ENCODE data around the gene CCDC33.

The CCDC33 gene

GRCh38 chr15:74320352-74321247 is 84.5 kb downstream of the CCDC33 start (continued):
- TF ChIP-seq CTCF (tag by site-specific recombination; IDR thresholded peaks at IDR 0.05) (peak; percentile 72), TRIM28 (IDR thresholded peaks at IDR 0.05; ENCODE audit: borderline replicate concordance, low read length) (peak; percentile 90; the same call in 1 of the 2 replicates), GLIS1 (tag by site-specific recombination; IDR thresholded peaks at IDR 0.05) (peak; percentile 90), PATZ1 (tag by site-specific recombination; IDR thresholded peaks at IDR 0.05) (peak; percentile 38; the same call in 1 of the 2 replicates), PRDM10 (tag by site-specific recombination; IDR thresholded peaks at IDR 0.05) (no peak), WT1 (tag by site-specific recombination; IDR thresholded peaks at IDR 0.05) (0 out of 2 replicates have a peak, but pooled peaks have one; percentile 22), MYNN (tag by site-specific recombination; IDR thresholded peaks at IDR 0.05; ENCODE audit: borderline replicate concordance) (no peak), KLF1 (tag by site-specific recombination; IDR thresholded peaks at IDR 0.05) (peak; percentile 46; the same call in 1 of the 2 replicates), ZNF600 (tag by site-specific recombination; IDR thresholded peaks at IDR 0.05) (0 out of 2 replicates have a peak, but pooled peaks have one; percentile 36), ZNF148 (tag by site-specific recombination; IDR thresholded peaks at IDR 0.05; ENCODE audit: borderline replicate concordance) (no peak), GLIS2 (tag by site-specific recombination; IDR thresholded peaks at IDR 0.05) (0 out of 2 replicates have a peak, but pooled peaks have one; percentile 41)

- POLR2A ChIA-PET: interaction anchor here (0.8 to 1.0 kb wide), 2 partner anchors 195 to 268 kb away, joined by 3 to 4 read pairs; no protein-coding TSS in a partner anchor
- H3K4me3 ChIP-seq (ENCODE audit: low read depth, low read length): no peak overlapping the region
- no peaks in the 10 kb centered on the region for H3K9me3 ChIP-seq (ENCODE audit: control insufficient read depth, insufficient read depth, low read depth, low read length)
- H3K27ac ChIP-seq (ENCODE audit: extremely low read depth, low read depth, low read length): no peak overlapping the region
- CTCF ChIA-PET: interaction anchor here (0.5 to 16.8 kb wide), 59 partner anchors 9 to 449 kb away, joined by 3 to 301 read pairs (median 4); partner anchors contain the start of genes ISLR2, STRA6 and UBL7
- H3K4me1 ChIP-seq (ENCODE audit: control insufficient read depth, insufficient read depth, low read length): peaks cover 5% of the 10 kb centered on the region
- H3K36me3 ChIP-seq (ENCODE audit: control insufficient read depth in 2 of 2, insufficient read depth in 1 of 2, low read length in 2 of 2): no peaks in the 10 kb centered on the region
- no peak for TF ChIP-seq SP2 (tag by site-specific recombination; IDR thresholded peaks at IDR 0.05)
- TF ChIP-seq ZBTB17 (tag by site-specific recombination; IDR thresholded peaks at IDR 0.05): peak; percentile 68
- 0 out of 2 replicates have a peak, but pooled peaks have one; percentile 35 for TF ChIP-seq SP7 (tag by site-specific recombination; IDR thresholded peaks at IDR 0.05)
- 0 out of 2 replicates have a peak, but pooled peaks have one; percentile 46 for TF ChIP-seq ZNF311 (tag by site-specific recombination; IDR thresholded peaks at IDR 0.05; ENCODE audit: borderline replicate concordance)
- TF ChIP-seq ZNF449 (tag by site-specific recombination; IDR thresholded peaks at IDR 0.05): peak; percentile 82; the same call in 1 of the 2 replicates
- TF ChIP-seq EGR2 (tag by site-specific recombination; IDR thresholded peaks at IDR 0.05; ENCODE audit: low read depth): no peak
- peak; percentile 52; the same call in 1 of the 2 replicates for TF ChIP-seq ZBTB48 (tag by site-specific recombination; IDR thresholded peaks at IDR 0.05)
- peak; percentile 8; the same call in 1 of the 2 replicates for TF ChIP-seq WT1 (tag by site-specific recombination; IDR thresholded peaks at IDR 0.05)
- TF ChIP-seq GLIS2 (tag by site-specific recombination; IDR thresholded peaks at IDR 0.05): 0 out of 2 replicates have a peak, but pooled peaks have one; percentile 27
- TF ChIP-seq ZNF692 (tag by site-specific recombination; IDR thresholded peaks at IDR 0.05): no peak
Measured at GRCh38 chr15:74322558-74323180, 86.5 kb downstream of the CCDC33 start.
